HG03520 (cell line): ENCODE measurements around the gene FAM185A.
"Not testable (repeated sequence)": the region's sequence is repeated elsewhere in the genome, so short reads cannot be mapped to it uniquely, and the experiment has no call there.

ENCODE experiments used
- ATAC-seq: cut with Tn5 transposase; IDR thresholded peaks from one replicate; pipeline ENCODE4 v1.9.1; 2021; ENCODE audit warnings: mild to moderate bottlenecking, moderate library complexity; ENCODE audit not compliant: unreplicated experiment

Gene FAM185A

DNA sequence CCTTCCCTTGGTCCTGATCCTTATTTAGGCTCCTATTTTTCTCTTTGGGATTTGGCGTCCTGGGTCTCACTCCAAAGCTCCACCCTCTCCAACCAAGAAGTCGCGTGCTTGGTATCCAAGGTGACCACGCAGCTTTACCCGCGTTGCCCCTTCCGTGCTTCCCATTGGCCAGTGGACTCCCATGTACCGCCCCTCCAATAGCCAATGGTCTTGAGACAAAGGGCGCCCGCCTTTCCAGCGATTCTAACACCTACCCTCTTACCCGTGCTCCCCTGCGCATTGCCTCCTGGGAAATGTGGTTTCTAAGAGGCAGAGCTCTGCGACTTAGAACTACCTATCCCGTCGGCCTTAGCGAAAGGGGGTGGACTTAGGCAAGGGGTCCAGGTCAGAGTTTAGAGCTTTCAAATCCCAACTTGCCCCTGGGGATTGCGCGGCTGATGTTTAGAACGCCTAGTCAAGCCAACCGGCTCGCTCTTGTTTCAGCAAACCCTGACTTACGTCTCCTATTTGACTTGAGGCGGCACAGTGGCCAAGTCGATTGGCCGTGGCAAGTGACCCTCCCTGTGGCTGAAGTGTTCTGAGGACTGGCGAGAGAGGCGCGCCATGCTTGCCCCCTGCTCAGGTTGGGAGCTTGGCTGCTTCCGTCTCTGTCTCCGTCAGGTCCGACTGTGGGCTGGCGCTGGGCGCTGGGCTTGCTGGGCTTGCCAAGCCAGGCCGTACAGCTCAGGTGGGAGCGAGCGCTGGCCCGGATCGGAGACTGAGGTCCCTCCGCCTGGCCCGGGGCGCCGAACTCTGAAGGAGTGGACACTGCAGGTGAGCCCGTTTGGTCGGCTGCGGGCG lies at the start of gene FAM185A:
FAM185A (plus strand) TSS at position 395 of the 840 bp plus-strand sequence; CDS start at position 604, 209 bp downstream.
- ATAC-seq, result peak; percentile 99

- ATAC-seq, result peak; percentile 47
Observed at GRCh38 chr7:102713011-102713690, 35.6 kb upstream of the FAM185A start.

DNA sequence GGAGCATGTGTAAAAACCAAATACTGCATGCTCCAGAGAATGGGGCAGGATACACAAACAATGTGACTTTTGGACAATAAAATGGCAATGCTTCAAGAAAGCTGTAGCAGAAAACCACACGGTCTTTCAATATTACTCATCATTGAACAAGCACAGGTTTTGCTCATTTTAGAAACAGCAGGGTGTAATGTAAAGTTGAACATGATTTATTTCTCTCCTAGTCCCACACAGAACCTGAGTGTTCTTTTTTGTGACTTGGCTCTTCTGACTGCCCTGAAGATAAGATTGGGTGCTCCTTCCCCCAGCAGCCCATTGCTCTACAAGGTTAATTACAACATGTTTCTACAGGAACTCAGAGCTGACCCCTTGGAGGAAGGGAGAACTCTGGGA lies 35.1 kb upstream of the FAM185A start:
- ATAC-seq, result peak; percentile 68

GRCh38 chr7:102714774-102715522 lies 33.9 kb upstream of the FAM185A start:
- not testable (repeated sequence) for ATAC-seq

- ATAC-seq, result peak; percentile 79
Observed at GRCh38 chr7:102715718-102716117, 33.1 kb upstream of the FAM185A start.

DNA sequence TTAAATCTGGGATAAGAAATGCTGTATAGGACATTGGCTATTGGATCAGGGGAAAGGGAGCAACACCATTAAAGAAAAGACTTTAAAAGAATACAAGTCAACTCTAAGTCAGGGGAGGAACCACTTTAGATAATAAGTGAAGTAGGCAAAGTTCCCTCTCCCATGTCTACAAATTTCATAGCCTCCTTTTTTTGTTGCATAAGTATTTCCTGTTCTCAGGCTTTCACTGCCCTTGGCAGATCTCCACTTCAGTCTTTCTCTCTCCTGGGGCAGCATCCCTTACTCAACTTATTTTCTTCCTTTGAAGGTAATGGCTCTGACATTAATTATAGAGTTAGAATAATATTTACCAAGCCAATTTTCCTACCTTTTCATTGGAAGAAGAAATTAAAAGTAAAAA lies 30.3 kb upstream of the FAM185A start:
- not testable (repeated sequence) for ATAC-seq

DNA sequence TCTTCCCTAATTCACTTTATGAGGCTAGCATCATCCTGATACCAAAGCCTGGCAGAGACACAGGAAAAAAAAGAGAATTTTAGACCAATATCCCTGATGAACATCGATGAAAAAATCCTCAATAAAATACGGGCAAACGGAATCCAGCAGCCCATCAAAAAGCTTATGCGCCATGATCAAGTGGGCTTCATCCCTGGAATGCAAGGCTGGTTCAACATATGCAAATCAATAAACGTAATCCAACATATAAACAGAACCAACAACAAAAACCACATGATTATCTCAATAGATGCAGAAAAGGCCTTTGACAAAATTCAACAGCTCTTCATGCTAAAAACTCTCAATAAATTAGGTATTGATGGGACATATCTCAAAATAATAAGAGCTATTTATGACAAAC lies 22.6 kb upstream of the FAM185A start:
- not testable (repeated sequence) for ATAC-seq

GRCh38 chr7:102729670-102730069 lies 19.1 kb upstream of the FAM185A start:
- ATAC-seq, result not testable (repeated sequence)

GRCh38 chr7:102730431-102730830 lies 18.4 kb upstream of the FAM185A start:
- not testable (repeated sequence) for ATAC-seq

GRCh38 chr7:102742002-102742771 lies 6.6 kb upstream of the FAM185A start:
- not testable (repeated sequence) for ATAC-seq

- ATAC-seq, result not testable (repeated sequence)
Observed at GRCh38 chr7:102743861-102744260, 4.9 kb upstream of the FAM185A start.

- ATAC-seq, result not testable (repeated sequence)
Observed at GRCh38 chr7:102745494-102746288, 3.1 kb upstream of the FAM185A start.

GRCh38 chr7:102749445-102749786 lies 617 bp downstream of the FAM185A start:
- ATAC-seq, result not testable (repeated sequence)

DNA sequence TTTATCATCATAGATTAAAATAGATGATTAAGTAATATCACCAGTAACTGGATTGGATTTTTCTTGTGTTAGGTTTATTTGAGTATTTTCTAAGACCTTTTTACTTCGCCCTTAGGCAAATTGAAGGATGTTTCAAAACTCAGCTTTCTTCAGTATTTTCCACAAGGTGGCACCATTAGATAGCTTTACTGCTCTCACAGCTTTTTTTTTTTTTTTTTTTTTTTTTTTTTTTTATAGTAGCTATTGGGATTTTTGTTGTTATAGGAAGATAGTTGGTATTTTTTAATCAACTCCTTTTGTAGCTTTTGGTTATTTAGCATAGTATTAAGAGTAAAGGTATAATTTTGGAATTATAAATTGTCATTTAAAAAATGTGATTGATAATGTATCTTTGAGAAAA lies 9.4 kb downstream of the FAM185A start:
- ATAC-seq, result not testable (repeated sequence)

DNA sequence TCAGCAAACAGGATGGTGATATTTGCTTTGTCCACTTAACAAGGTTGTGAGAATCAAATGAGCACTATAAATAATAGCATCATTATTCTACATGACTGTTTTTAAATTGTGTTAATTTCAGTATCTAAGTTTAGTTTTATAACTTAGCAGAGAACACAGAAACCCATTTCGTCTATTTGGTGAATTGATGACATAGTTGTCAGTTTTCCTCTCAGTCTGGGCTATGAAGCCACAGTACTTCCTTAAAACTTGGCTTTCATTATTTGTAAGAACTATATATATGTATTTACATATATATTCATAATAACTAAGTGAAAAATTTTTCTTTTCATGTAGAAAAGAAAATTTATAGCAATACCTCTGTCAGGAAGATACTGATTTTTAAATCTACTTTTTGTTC lies 11.1 kb downstream of the FAM185A start:
- not testable (repeated sequence) for ATAC-seq

- ATAC-seq, result not testable (repeated sequence)
Observed at GRCh38 chr7:102761234-102761633, 12.4 kb downstream of the FAM185A start.

DNA sequence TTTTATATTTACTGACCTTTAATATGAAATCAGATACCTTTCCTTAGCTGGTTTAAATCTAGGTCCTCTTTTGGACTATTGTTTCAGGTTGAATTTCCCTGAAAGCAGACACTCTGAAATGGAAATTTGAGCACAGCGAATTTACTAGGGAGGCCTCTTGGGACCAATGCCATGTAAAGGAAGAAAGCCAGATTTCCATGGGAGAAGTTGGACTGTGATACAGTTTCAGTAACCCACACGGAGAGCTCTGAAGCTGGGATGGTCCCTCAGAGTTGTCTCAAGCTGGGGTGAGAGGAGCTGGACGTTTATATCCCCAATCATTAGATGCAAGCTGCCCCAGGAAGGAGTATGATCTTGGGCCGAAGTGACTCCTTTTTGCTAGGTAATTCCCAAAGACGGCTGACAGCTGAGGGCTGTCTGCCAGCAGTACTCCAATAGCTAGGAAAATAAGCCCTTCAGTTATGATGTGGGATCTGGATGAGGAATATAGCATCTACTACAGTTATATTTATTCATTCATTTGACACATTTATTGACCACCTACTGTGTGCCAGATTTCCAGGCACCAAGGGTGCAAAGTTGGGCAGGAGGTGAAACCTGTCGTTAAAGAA lies 14.6 kb downstream of the FAM185A start:
- not testable (repeated sequence) for ATAC-seq

- not testable (repeated sequence) for ATAC-seq
Observed at GRCh38 chr7:102769657-102770192, 20.9 kb downstream of the FAM185A start.

DNA sequence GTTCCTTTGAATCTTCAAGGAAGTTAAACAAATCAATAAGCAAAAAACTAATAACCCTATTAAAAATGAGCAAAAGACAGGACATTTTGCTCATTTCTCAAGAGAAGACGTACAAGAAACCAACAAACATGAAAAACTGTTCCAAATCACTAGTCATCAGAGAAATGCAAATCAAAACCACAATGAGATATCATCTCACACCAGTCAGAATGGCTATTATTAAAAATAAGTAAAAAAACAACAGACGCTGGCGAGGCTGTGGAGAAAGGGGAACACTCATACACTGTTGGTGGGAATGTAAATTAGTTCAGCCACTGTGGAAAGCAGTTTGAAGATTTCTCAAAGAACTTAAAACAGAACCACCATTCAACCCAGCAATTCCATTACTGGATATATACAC lies 21.7 kb downstream of the FAM185A start:
- ATAC-seq, result not testable (repeated sequence)
